ENCODE measurements around the gene ZNF423. TPM values are rescaled to one million over a fixed set of nuclear protein-coding genes. Genes with fewer than 3 reads are reported as not detected.

The ZNF423 gene
- total RNA-seq, 1 experiment from 2014 or later: 11.1 TPM

- no peak overlapping the region for H3K27ac ChIP-seq (ENCODE audit: low read depth, low read length, poor library complexity, severe bottlenecking)
Measured at GRCh38 chr16:49515861-49516260, 340.1 kb downstream of the ZNF423 start.

GRCh38 chr16:49515016-49515565 lies 340.8 kb downstream of the ZNF423 start:
- BruUV-seq (replicated peaks): no TSS peak
- no peak for TF ChIP-seq CTCF (conservative IDR thresholded peaks at IDR 0.05; ENCODE audit: low read depth, low read length)
- TF ChIP-seq EZH2 (IDR thresholded peaks at IDR 0.05; ENCODE audit: borderline replicate concordance, low read depth, low read length, poor library complexity, severe bottlenecking): no peak
- Histone ChIP-seq H3K27ac (ENCODE audit: low read depth, low read length, poor library complexity, severe bottlenecking) (no peak overlapping the region), H3K27me3 (replicated peaks; ENCODE audit: insufficient read depth, low read depth, low read length, poor library complexity) (no peaks in the 10 kb centered on the region), H3K4me1 (ENCODE audit: insufficient read depth, low read length, poor library complexity, severe bottlenecking) (peaks cover 4% of the 10 kb centered on the region), H3K9me3 (ENCODE audit: low read depth, low read length, poor library complexity, severe bottlenecking) (no peaks in the 10 kb centered on the region), H3K4me3 (ENCODE audit: low read depth, low read length, poor library complexity, severe bottlenecking) (no peak overlapping the region), H3K36me3 (ENCODE audit: insufficient read depth, low read length, poor library complexity, severe bottlenecking) (no peaks in the 10 kb centered on the region)
- ChIA-PET CTCF (no interaction called here), POLR2A (ENCODE audit: low non-redundant PET) (no interaction called here)
- no peak for DNase-seq (ENCODE audit: low spot score)
- intact Hi-C loops (cut with micrococcal nuclease; ENCODE audit: unreplicated experiment): no loop called here

More at GRCh38 chr16:49515861-49516260, 340.1 kb downstream of the ZNF423 start:
- no peaks in the 10 kb centered on the region for H3K27me3 ChIP-seq (replicated peaks; ENCODE audit: insufficient read depth, low read depth, low read length, poor library complexity)
- H3K4me1 ChIP-seq (ENCODE audit: insufficient read depth, low read length, poor library complexity, severe bottlenecking): peaks cover 4% of the 10 kb centered on the region
- DNase-seq (ENCODE audit: low spot score): no peak
- H3K9me3 ChIP-seq (ENCODE audit: low read depth, low read length, poor library complexity, severe bottlenecking): no peaks in the 10 kb centered on the region
- no peak overlapping the region for H3K4me3 ChIP-seq (ENCODE audit: low read depth, low read length, poor library complexity, severe bottlenecking)
- intact Hi-C loops (cut with micrococcal nuclease; ENCODE audit: unreplicated experiment): no loop called here
- no peaks in the 10 kb centered on the region for H3K36me3 ChIP-seq (ENCODE audit: insufficient read depth, low read length, poor library complexity, severe bottlenecking)
- BruUV-seq (replicated peaks): no TSS peak
- TF ChIP-seq EZH2 (IDR thresholded peaks at IDR 0.05; ENCODE audit: borderline replicate concordance, low read depth, low read length, poor library complexity, severe bottlenecking) (no peak), CTCF (conservative IDR thresholded peaks at IDR 0.05; ENCODE audit: low read depth, low read length) (no peak)
- CTCF ChIA-PET: no interaction called here
- POLR2A ChIA-PET (ENCODE audit: low non-redundant PET): no interaction called here

GRCh38 chr16:49514073-49514980 lies 341.6 kb downstream of the ZNF423 start:
- intact Hi-C loops (cut with micrococcal nuclease; ENCODE audit: unreplicated experiment): no loop called here
- Histone ChIP-seq H3K4me1 (ENCODE audit: insufficient read depth, low read length, poor library complexity, severe bottlenecking) (peaks cover 4% of the 10 kb centered on the region), H3K9me3 (ENCODE audit: low read depth, low read length, poor library complexity, severe bottlenecking) (no peaks in the 10 kb centered on the region), H3K27me3 (replicated peaks; ENCODE audit: insufficient read depth, low read depth, low read length, poor library complexity) (no peaks in the 10 kb centered on the region), H3K36me3 (ENCODE audit: insufficient read depth, low read length, poor library complexity, severe bottlenecking) (no peaks in the 10 kb centered on the region), H3K27ac (ENCODE audit: low read depth, low read length, poor library complexity, severe bottlenecking) (no peak overlapping the region), H3K4me3 (ENCODE audit: low read depth, low read length, poor library complexity, severe bottlenecking) (no peak overlapping the region)
- no TSS peak for BruUV-seq (replicated peaks)
- CTCF ChIA-PET: no interaction called here
- POLR2A ChIA-PET (ENCODE audit: low non-redundant PET): no interaction called here
- TF ChIP-seq CTCF (conservative IDR thresholded peaks at IDR 0.05; ENCODE audit: low read depth, low read length) (no peak), EZH2 (IDR thresholded peaks at IDR 0.05; ENCODE audit: borderline replicate concordance, low read depth, low read length, poor library complexity, severe bottlenecking) (no peak)
- DNase-seq (ENCODE audit: low spot score): peak; percentile 55
